ENCODE data around the gene SLC6A6.

Gene SLC6A6

GRCh38 chr3:14454639-14455310 lies 52.4 kb downstream of the SLC6A6 start:
- no peak for DNase-seq (ENCODE audit: low spot score)

- DNase-seq (ENCODE audit: low spot score): no peak
Measured at GRCh38 chr3:14455571-14456317, 53.3 kb downstream of the SLC6A6 start.

GRCh38 chr3:14456794-14457193 lies 54.4 kb downstream of the SLC6A6 start:
- DNase-seq (ENCODE audit: low spot score): no peak

DNA sequence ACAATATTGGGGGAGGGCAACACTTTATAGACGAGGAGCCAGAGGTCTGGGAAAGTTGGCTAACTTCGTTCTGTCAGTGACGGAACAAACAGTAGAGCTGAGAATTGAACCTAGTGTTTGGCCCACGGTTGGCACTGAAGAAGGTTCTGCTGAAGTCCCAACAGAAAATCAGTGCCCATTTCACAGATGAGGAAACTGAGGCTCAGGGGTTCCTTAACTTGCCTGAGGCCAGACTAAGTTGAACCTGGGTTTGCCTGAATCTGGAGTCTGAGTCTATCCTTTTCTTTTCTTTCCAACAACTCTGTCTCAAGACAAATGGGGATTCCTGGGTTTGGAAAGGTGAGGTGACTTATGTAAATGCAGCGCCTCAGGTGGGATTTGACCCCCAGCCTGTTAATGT lies 55.1 kb downstream of the SLC6A6 start:
- no peak for DNase-seq (ENCODE audit: low spot score)

DNA sequence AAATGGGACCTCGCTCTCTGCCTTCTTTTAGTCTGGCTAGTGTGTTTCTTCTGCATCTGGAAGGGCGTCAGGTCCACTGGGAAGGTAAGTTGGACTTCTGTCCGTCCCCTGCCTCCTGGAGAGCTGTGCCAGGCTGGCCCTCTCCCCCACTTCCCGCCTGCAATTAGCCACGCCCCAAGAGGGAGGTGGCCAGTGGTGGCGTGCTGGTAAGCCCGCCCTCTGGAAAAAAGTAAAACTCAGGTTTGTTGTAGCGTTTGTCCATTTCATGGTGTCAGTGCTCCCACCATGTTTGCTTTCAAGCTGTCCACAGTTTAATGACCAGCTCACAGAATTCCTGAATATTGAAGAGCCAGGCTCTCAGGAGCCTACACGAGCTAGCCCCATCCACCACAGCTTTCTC lies 55.6 kb downstream of the SLC6A6 start:
- no peak for DNase-seq (ENCODE audit: low spot score)

DNA sequence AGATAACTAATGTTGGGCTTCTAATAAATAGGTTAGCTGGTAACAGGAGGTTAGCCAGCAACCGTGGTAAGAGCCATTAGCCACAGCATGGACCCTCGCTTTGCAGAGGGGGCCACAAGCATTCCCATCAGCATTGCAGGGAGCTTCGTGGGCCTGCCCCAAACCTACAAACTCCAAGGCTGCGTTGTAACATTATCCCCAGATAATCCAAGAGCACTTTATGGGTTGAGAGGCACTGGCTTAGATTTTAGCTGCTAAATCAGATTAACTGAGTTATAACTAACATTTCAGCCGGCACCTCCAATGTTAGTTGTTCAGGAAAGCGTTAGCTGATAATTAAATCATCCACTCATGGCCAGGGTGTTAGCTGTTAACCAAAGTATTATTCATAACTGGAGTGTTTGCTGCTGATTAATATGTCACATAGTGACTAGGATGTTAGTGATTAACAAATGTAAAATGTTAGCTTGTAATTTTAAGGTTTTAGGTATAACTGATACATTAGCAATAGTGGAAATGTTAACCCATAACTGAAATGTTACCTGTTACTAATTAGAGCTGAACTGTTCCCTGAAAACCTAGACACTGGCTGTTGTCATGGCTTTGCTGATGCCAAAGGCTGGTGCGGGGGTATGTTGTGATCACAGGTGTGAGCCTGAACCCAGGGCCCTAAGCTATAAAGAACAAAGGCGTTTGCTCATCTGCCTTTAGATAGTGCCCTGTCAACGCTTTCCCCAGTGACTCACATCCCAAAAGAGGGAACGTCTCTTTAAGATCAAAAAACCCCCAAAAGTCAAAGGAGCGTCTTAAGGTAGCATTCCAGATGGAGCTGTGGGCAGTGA lies 56.2 kb downstream of the SLC6A6 start:
- no peak for DNase-seq (ENCODE audit: low spot score)

DNA sequence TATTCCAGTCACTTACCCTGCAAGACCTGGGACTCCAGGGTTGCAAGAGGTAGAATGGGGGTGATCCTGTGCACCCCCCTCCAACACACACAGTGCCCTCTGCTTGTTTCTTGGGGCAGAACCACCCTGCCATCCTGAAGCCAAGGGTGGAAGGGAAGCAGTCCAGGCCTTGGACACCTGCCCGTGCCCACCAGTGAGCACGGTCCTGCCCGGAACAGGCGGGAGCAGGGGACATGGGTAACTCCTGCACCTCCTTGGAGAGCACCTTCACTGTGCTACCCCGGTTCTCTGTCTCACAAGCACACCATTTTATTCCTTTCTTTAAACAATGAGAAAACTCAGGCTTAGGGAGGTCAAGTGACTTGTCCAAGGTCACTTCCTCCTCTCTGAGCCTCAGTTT lies 57.0 kb downstream of the SLC6A6 start:
- no peak for DNase-seq (ENCODE audit: low spot score)

DNA sequence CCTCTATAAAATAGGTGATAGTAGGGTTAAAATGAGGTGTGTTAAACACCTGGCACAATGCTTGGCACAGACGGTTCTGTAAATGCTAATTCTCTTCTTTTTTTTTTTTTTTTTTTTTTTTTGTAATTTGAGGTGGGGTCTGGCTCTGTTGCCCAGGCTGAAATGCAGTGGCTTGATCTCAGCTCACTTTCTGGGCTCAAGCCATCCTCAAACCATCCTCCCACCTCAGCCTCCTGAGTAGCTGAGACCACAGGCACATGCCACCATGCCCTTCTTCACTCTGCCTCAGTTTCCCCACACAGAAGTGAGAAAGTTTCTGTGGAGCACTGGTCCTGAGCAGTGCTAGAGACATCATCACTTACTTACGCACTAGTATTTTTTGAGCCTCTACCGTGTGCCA lies 57.4 kb downstream of the SLC6A6 start:
- no peak for DNase-seq (ENCODE audit: low spot score)

GRCh38 chr3:14460342-14461005 lies 58.1 kb downstream of the SLC6A6 start:
- DNase-seq (ENCODE audit: low spot score): no peak

DNA sequence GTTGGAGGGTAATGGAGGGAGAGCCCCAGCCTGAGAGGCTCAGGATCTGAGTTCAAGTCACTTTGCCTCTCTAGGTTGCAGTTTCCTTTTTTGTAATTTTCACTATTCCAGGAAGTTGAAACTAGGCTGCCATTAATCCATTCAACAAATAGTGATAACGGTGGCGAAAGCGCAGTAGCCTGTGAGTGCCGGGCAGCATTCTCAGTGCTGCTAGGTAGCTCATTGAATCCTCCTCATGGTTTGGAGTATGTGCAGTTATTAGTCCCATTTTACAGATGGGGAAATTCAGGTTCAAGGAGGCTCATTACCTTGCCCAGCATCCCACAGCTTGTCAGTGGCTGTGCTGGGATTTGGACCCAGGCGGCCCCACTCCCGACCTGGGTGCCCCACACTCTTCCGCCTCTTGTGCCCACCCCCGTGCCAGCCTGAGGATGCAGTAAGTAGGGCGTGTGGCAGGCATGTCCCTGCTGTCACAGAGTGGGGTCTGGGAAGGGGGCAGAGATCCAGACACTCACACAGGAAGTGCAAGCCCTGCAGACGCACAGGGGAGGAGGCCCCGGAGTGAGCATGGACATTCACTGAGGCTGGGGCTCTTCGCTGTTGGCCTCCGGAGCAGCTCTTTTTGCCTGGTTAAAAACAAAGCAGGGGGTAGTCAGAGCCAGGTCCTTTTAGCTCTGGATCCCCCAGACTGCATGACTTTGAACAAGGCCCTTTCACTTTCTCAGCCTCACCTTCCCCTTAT lies 58.8 kb downstream of the SLC6A6 start:
- DNase-seq (ENCODE audit: low spot score): no peak

- DNase-seq (ENCODE audit: low spot score): peak; percentile 51
Measured at GRCh38 chr3:14461748-14462324, 59.4 kb downstream of the SLC6A6 start.

GRCh38 chr3:14462738-14463137 lies 60.3 kb downstream of the SLC6A6 start:
- DNase-seq (ENCODE audit: low spot score): no peak

GRCh38 chr3:14463330-14464140 lies 61.1 kb downstream of the SLC6A6 start:
- DNase-seq (ENCODE audit: low spot score): no peak

- no peak for DNase-seq (ENCODE audit: low spot score)
Measured at GRCh38 chr3:14464141-14464465, 61.7 kb downstream of the SLC6A6 start.

DNA sequence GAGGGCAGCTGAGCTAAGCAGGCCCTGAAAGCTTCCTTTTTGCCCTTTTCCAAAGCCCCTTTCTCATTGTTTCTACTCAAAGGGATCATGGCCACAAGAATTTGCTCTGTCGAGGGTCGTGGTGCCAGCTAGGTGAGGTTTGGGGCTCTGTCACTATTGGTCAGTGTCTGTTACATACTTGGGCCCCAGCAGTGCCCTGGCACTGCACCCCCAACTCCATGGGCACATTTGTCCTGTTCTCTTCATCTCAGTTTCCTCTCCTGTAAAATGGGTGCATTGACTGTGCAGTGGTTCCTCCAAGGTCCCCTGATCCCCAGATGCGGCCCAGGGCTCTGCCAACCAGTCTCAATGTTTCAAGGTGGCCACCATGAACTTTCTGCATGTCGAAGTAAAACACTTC lies 62.1 kb downstream of the SLC6A6 start:
- no peak for DNase-seq (ENCODE audit: low spot score)

DNA sequence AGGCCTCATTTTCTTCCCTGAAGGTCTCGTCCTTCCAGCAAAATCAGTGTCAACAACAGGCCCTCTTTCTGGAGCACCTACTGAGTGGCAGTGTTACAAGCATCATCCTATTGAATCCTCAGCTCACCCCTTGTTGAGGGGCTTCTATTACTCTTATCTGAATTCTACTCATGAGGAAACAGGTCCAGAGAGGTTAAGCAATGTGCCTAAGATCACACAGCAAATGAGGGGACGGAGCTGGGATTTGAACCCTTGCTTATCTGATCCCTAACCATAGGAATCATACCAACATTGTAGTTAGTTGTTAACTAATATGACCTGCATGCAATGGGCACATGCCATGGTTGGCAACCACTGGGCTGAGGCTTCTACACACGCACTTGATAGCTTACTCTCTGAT lies 63.0 kb downstream of the SLC6A6 start:
- DNase-seq (ENCODE audit: low spot score): no peak

- no peak for DNase-seq (ENCODE audit: low spot score)
Measured at GRCh38 chr3:14466179-14466903, 63.9 kb downstream of the SLC6A6 start.

DNA sequence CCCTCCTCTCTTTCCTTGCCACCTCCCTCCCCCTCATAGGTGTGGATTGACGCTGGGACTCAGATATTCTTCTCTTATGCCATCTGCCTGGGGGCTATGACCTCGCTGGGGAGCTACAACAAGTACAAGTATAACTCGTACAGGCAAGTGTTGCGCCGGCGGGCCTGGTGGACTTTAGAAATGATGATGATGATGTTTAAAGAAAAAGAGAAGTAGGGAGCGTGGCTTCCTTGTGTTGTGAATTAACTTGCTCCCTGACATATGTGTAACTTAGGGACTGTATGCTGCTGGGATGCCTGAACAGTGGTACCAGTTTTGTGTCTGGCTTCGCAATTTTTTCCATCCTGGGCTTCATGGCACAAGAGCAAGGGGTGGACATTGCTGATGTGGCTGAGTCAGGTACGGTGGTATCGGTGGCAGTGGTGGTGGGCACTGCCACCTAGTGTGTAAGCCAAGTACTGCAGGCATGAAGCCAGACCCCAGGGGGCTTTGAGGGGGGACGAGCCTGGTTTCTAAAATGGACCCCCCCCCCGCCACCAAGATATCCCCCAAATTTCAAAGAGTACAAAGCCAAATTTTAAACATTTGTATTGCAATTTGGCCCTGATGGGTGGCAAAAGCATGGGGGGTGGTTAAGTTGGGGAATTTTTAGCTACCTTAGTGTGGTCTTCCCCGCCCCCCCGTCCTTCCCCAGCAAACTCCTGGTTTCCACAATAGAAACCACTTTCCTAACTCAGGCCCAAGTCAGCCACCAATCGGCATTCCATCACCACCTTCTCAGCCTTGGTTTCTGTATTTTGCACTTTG lies 65.6 kb downstream of the SLC6A6 start:
- DNase-seq (ENCODE audit: low spot score): peak; percentile 36

DNA sequence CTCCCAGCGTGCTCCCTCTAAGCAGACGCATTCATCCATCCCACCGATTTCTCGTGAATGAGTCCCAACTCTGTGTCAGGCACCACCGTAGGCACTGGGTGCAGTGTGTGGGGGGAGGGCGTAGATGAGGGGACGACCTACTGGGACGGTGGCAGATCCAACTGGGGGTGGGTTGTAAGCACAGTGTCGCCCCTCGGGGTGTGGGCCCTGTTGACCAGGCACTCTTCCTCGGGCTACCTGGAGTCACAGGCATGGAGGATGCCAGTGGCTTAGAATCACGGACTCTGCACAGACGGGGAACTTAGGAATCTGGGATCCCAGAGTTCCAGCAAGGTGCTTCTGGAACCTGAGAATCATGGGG lies 66.2 kb downstream of the SLC6A6 start:
- no peak for DNase-seq (ENCODE audit: low spot score)
